GM12878 (cell line): ENCODE data around the gene SIPA1. TPM values are rescaled to one million over a fixed set of nuclear protein-coding genes. Genes with fewer than 3 reads are reported as not detected.

Experiments
- ATAC-seq: fragments of 200-7000 bp; cut with Tn5 transposase; 3 replicates; pipeline ENCODE4 v1.9.1; 2020; ENCODE audit warnings: mild to moderate bottlenecking, moderate library complexity
- BruUV-seq: library from RNA; stranded (reverse); fragments of 400-500 nt; replicated peaks from 2 replicates; lab custom pipeline; 2021; lab: Mats Ljungman, UMichigan
- CTCF ChIA-PET: fragments of 300-600 bp; sonication (Branson Sonifier 250); formaldehyde crosslinking; extraction: SDS; loops from one replicate; lab custom pipeline; 2021; ENCODE audit warnings: inconsistent platforms; lab: Yijun Ruan, JAX
- POLR2A ChIA-PET: fragments of 350-600 bp; formaldehyde crosslinking; extraction: SDS; loops from one replicate; lab custom pipeline; 2021; ENCODE audit warnings: inconsistent platforms; lab: Charles Lee
- RAD21 ChIA-PET: fragments of 300-600 bp; sonication (Branson Sonifier 250); formaldehyde crosslinking; loops from one replicate; lab custom pipeline; 2023; ENCODE audit warnings: antibody characterized with exemption; ENCODE audit not compliant: unreplicated experiment; lab: Charles Lee
- SMC1A ChIA-PET: fragments of 300-600 bp; sonication (Branson Sonifier 250); formaldehyde crosslinking; loops from one replicate; lab custom pipeline; 2023; ENCODE audit not compliant: unreplicated experiment, uncharacterized antibody; lab: Charles Lee
- DNase-seq: peaks from one replicate; pipeline ENCODE4 v3.0.0-alpha.2; 2011; ENCODE audit warnings: low read depth, low spot score
- FAIRE-seq: peaks from 3 replicates; lab custom pipeline; 2011; peaks lifted over from hg19 to GRCh38; lab: Jason Lieb, UNC
- H2AFZ ChIP-seq: 2 replicates; pipeline ENCODE4 v1.6.0; 2011; ENCODE audit warnings: low read depth, low read length, control low read depth; ENCODE audit not compliant: control insufficient read depth
- H3K27ac ChIP-seq: 2 replicates; pipeline ENCODE4 v1.5.1; 2011; ENCODE audit warnings: control low read depth; ENCODE audit not compliant: control insufficient read depth, insufficient read depth
- H3K27me3 ChIP-seq, 2 experiments: replicated peaks in 1 of 2; 2 replicates each; pipeline versions ENCODE4 v1.6.0 to v1.6.1; 2011; ENCODE audit warnings: low read length in 1 of 2; ENCODE audit not compliant: control insufficient read depth in 2 of 2, insufficient read depth in 2 of 2
- H3K36me3 ChIP-seq, 2 experiments: 2 replicates each; pipeline ENCODE4 v1.5.1; 2011; ENCODE audit warnings: low read length in 1 of 2; ENCODE audit not compliant: control insufficient read depth in 2 of 2, insufficient read depth in 2 of 2
- H3K4me1 ChIP-seq: 2 replicates; pipeline ENCODE4 v1.6.1; 2011; ENCODE audit warnings: mild to moderate bottlenecking, low read length, moderate library complexity, mixed read lengths; ENCODE audit not compliant: control insufficient read depth, insufficient read depth
- H3K4me2 ChIP-seq: 2 replicates; pipeline ENCODE4 v1.6.0; 2011; ENCODE audit warnings: control low read depth; ENCODE audit not compliant: control insufficient read depth, insufficient read depth
- H3K4me3 ChIP-seq: fragments of 200-600 bp; sonication (generic); 2 replicates; pipeline ENCODE4 v1.5.1; 2016
- H3K79me2 ChIP-seq: 2 replicates; pipeline ENCODE4 v1.6.0; 2011; ENCODE audit warnings: low read length; ENCODE audit not compliant: control insufficient read depth, insufficient read depth
- H3K9ac ChIP-seq: 2 replicates; pipeline ENCODE4 v1.8.0; 2011; ENCODE audit warnings: low read length, control low read depth, mixed read lengths; ENCODE audit not compliant: control insufficient read depth, insufficient read depth
- H3K9me3 ChIP-seq: replicated peaks from 3 replicates; pipeline ENCODE4 v1.5.1; 2011; ENCODE audit warnings: mild to moderate bottlenecking, low read length; ENCODE audit not compliant: control insufficient read depth, insufficient read depth
- H4K20me1 ChIP-seq: 2 replicates; pipeline ENCODE4 v1.6.0; 2011; ENCODE audit not compliant: control insufficient read depth, insufficient read depth
- GATAD2B ChIP-seq: fragments of 450-650 bp; conservative IDR thresholded peaks from 2 replicates; pipeline ENCODE4 v1.6.1; 2017; ENCODE audit warnings: low read depth, mild to moderate bottlenecking, moderate library complexity
- SMAD1 ChIP-seq: fragments of 450-650 bp; IDR thresholded peaks from 2 replicates; pipeline ENCODE4 v1.6.1; 2018; ENCODE audit warnings: mild to moderate bottlenecking, low read depth; ENCODE audit not compliant: partially characterized antibody
- STAT1 ChIP-seq: fragments of 450-650 bp; conservative IDR thresholded peaks from 2 replicates; pipeline ENCODE4 v1.6.1; 2014; ENCODE audit warnings: antibody characterized with exemption, mild to moderate bottlenecking
- TARDBP ChIP-seq: IDR thresholded peaks from 2 replicates; pipeline ENCODE4 v1.6.1; 2016; ENCODE audit warnings: borderline replicate concordance
- WGBS: methylation state at CpG from one replicate; pipeline ENCODE4 v1.1.6; 2016; ENCODE audit warnings: low lambda C conversion rate; ENCODE audit not compliant: insufficient replicate concordance, insufficient coverage; ENCODE audit errors: missing lambda C conversion rate; 5-methylcytosine and 5-hydroxymethylcytosine counted together
- in situ Hi-C: fragments of 300-500 bp; cut with MboI; formaldehyde crosslinking; loops from 9 replicates; pipeline ENCODE4 v1.14.3; 2018; ENCODE audit warnings: mixed read lengths
- intact Hi-C: fragments of 100-400 bp; cut with micrococcal nuclease; formaldehyde crosslinking; loops from one replicate; pipeline ENCODE4 v1.14.2; 2022; ENCODE audit not compliant: unreplicated experiment
- polyA plus RNA-seq, 11 experiments: library from polyadenylated mRNA; depleted of rRNA in 4 of 11; unstranded in 6 of 11; stranded (reverse) in 5 of 11; fragments of >200 nt; fragmentation: Nextera tagmentation in 4 of 11; fragmentation: Illumina TruSeq in 1 of 11; extraction: Ambion mirVana in 4 of 11; extraction: Trizol in 1 of 11; gene quantifications; 1 replicate in 1 of 11; 2 replicates in 10 of 11; pipeline versions ENCODE4 v1.2.1 to v1.2.3, GENCODE V29; 2011 to 2016; ENCODE audit warnings: inconsistent platforms in 2 of 11, missing spikeins in 2 of 11, low read depth in 1 of 11
- total RNA-seq, 4 experiments: library from RNA; depleted of rRNA in 3 of 4; stranded (reverse); fragments of >200 nt in 3 of 4; fragmentation: Illumina TruSeq in 1 of 4; extraction: Trizol in 1 of 4; gene quantifications; 2 replicates each; pipeline versions ENCODE4 v1.2.1 to v1.2.3, GENCODE V29; 2013 to 2021

The SIPA1 gene
- total and polyA plus RNA-seq, 10 of the 15 experiments (the other 5 are each of a cell fraction or from before 2014, with no cell fraction given) = 1.0 to 139 (median 33.4) TPM

GRCh38 chr11:65692367-65692766 lies 54.5 kb downstream of the SIPA1 start (continued):
- TF ChIP-seq GATAD2B = no peak
- no peak for TF ChIP-seq SMAD1
- TF ChIP-seq STAT1 = no peak

GRCh38 chr11:65695459-65696241 lies 57.7 kb downstream of the SIPA1 start:
- no peaks in the 10 kb centered on the region for H3K36me3 ChIP-seq
- in situ Hi-C loops = no loop called here
- ChIA-PET CTCF (interaction anchor here (1.2 to 1.5 kb wide), 2 partner anchors 14 to 31 kb away, joined by 3 to 4 read pairs; no protein-coding TSS in a partner anchor), SMC1A (interaction anchor here (0.5 kb wide), 1 partner anchor 178 kb away, joined by 4 read pairs; no protein-coding TSS in a partner anchor), POLR2A (no interaction called here), RAD21 (interaction anchor here (0.6 to 1.0 kb wide), 2 partner anchors 16 to 177 kb away, joined by 3 read pairs; no protein-coding TSS in a partner anchor)
- BruUV-seq = no TSS peak
- FAIRE-seq (no peak), DNase-seq (no peak), ATAC-seq (no peak; the same call in 2 of the 3 replicates)
- no peaks in the 10 kb centered on the region for H3K4me1 ChIP-seq
- no peak overlapping the region for H3K9ac ChIP-seq
- no peak overlapping the region for H3K4me3 ChIP-seq
- no peak overlapping the region for H2AFZ ChIP-seq
- H3K9me3 ChIP-seq = no peaks in the 10 kb centered on the region
- no peak for TF ChIP-seq TARDBP
- no peak overlapping the region for H3K27ac ChIP-seq
- H3K27me3 ChIP-seq = no peaks in the 10 kb centered on the region
- WGBS = 58% methylated on average over 12 of the region's 12 CpGs
- intact Hi-C loops = no loop called here
- no peak overlapping the region for H3K4me2 ChIP-seq
- H4K20me1 ChIP-seq = no peaks in the 10 kb centered on the region
- no peaks in the 10 kb centered on the region for H3K79me2 ChIP-seq
